ENCODE measurements around the gene CD58. TPM values are rescaled to one million over a fixed set of nuclear protein-coding genes. Genes with fewer than 3 reads are reported as not detected.

CD58 gene
- total RNA-seq, 1 donor from 2014 or later = 15.1 TPM

DNA sequence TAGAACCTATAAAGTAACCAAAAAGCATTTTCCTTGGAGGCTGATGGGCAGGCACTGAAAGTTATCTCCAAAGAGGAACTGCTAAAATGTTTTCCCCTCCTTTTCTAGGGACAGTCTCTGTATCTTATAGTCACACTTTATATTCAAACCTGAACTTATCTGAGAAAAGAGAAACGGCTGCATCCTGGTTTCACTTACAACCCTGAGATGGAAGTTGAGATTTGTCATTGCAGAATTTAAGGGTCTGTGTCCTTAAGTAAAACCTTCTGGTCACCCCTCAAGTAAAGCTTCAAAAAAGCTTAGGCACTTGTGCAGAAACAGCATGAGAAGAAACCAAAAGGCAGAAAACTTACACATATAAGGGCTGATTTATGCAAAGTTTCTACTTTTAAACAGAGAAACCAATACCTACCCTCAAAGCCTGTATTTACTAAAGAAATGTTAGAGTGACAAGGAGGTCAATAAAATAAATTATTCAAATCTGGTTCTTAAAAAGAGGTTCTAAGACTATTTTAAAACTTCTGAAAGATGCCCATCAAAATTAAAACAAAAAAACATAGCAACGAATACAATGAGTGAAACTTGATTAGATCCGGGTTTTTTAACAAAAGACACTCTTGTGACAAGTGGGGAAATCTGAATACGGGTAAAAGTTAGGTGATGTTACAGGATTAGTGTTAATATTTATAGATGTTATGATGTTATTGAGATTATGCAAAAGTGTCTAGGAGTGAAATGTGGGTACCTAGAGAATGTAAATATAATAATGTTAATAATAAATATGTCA lies 9.9 kb downstream of the CD58 start:
- H3K4me1 ChIP-seq (ENCODE audit: control insufficient read depth in 3 of 3, insufficient read depth in 3 of 3, low read length in 3 of 3) = no peaks in the 10 kb centered on the region

DNA sequence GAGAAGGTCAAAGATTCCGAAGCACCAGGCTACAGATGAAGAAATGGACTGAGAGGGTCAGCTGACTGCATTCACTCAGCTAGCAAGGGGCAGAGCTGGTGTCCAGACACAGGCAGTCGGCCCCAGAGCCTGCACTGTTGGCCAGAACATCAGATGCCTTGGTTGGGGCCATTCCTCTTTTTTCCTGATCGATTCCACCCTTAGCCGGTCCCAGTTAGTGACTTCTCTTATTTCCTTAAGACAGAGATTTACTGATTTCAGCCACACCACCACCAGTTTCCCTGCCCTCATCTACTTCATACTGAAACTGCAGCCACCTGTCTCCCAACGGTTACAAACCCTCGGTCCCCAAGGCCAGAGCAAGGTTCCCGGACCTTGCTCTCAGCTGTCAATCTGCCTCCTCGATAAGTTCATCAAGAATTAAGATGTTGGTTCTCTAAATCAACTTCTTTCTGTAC lies 11.5 kb downstream of the CD58 start:
- no peak overlapping the region for H3K27ac ChIP-seq (ENCODE audit: low read depth, low read length)
- no peaks in the 10 kb centered on the region for H3K9me3 ChIP-seq (ENCODE audit: control insufficient read depth in 3 of 3, low read length in 3 of 3)
- H3K4me3 ChIP-seq (ENCODE audit: low read length in 3 of 3) = no peak overlapping the region
- H3K4me1 ChIP-seq (ENCODE audit: control insufficient read depth in 3 of 3, insufficient read depth in 3 of 3, low read length in 3 of 3) = peaks cover 0 to 2% (median 0%) of the 10 kb centered on the region in 3 donors
- H3K27me3 ChIP-seq (ENCODE audit: control insufficient read depth in 3 of 3, insufficient read depth in 3 of 3, low read length in 3 of 3) = no peaks in the 10 kb centered on the region
- H3K36me3 ChIP-seq (ENCODE audit: control insufficient read depth in 3 of 3, insufficient read depth in 3 of 3, low read length in 3 of 3) = peaks cover 0 to 4% (median 0%) of the 10 kb centered on the region in 3 donors
- H3K9ac ChIP-seq (ENCODE audit: low read depth in 1 of 3, low read length in 3 of 3) = no peak overlapping the region

More for the DNA sequence above, 9.9 kb downstream of the CD58 start:
- Histone ChIP-seq H3K4me3 (ENCODE audit: low read length in 3 of 3) (no peak overlapping the region), H3K27me3 (ENCODE audit: control insufficient read depth in 3 of 3, insufficient read depth in 3 of 3, low read length in 3 of 3) (no peaks in the 10 kb centered on the region), H3K9ac (ENCODE audit: low read depth in 1 of 3, low read length in 3 of 3) (no peak overlapping the region), H3K9me3 (ENCODE audit: control insufficient read depth in 3 of 3, low read length in 3 of 3) (no peaks in the 10 kb centered on the region), H3K27ac (ENCODE audit: low read depth, low read length) (no peak overlapping the region), H3K36me3 (ENCODE audit: control insufficient read depth in 3 of 3, insufficient read depth in 3 of 3, low read length in 3 of 3) (peaks cover 0 to 4% (median 0%) of the 10 kb centered on the region in 3 donors)

DNA sequence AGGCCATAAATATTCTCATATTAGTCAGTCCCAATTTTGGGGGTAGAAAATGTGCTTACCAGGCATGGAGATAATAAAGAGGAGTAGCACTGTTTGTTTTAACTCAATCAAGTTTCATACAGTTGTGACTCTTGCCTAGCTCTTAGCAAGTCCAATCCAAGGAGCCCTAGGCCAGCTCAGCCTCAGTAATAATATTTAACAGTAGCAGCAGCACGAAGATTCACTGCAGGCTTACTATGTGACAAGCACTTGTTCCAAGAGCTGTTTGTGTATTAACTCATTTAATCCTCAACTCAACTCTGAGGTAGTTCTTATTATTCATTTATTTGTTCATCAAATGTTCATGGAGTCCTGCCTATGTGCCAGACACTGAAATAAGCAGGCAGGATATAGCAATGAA lies 12.3 kb downstream of the CD58 start:
- Histone ChIP-seq H3K27me3 (ENCODE audit: control insufficient read depth in 3 of 3, insufficient read depth in 3 of 3, low read length in 3 of 3) (no peaks in the 10 kb centered on the region), H3K4me3 (ENCODE audit: low read length in 3 of 3) (no peak overlapping the region), H3K4me1 (ENCODE audit: control insufficient read depth in 3 of 3, insufficient read depth in 3 of 3, low read length in 3 of 3) (peaks cover 0 to 2% (median 0%) of the 10 kb centered on the region in 3 donors), H3K9ac (ENCODE audit: low read depth in 1 of 3, low read length in 3 of 3) (no peak overlapping the region), H3K9me3 (ENCODE audit: control insufficient read depth in 3 of 3, low read length in 3 of 3) (no peaks in the 10 kb centered on the region), H3K36me3 (ENCODE audit: control insufficient read depth in 3 of 3, insufficient read depth in 3 of 3, low read length in 3 of 3) (peaks cover 0 to 4% (median 0%) of the 10 kb centered on the region in 3 donors), H3K27ac (ENCODE audit: low read depth, low read length) (no peak overlapping the region)

DNA sequence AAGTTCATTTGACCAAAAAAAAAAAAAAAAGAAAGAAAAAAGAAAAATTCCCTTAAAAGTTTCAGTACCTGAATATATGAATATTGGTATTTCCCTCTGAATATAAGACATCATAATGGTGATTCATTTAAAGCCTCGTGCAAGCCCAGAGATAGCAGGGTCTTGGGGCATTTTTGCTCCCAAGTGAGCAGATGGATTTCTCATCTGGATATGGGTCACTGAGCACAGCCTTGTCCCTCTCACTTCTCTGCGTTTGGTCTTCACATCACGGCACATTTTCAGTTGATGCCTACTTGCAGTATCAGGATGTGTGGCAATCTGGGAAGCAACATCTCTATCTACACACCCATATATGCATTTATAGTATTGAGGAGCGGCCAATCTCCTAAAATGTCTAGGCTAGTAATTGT lies 12.7 kb downstream of the CD58 start:
- Histone ChIP-seq H3K9me3 (ENCODE audit: control insufficient read depth in 3 of 3, low read length in 3 of 3) (no peaks in the 10 kb centered on the region), H3K9ac (ENCODE audit: low read depth in 1 of 3, low read length in 3 of 3) (no peak overlapping the region), H3K27ac (ENCODE audit: low read depth, low read length) (no peak overlapping the region), H3K27me3 (ENCODE audit: control insufficient read depth in 3 of 3, insufficient read depth in 3 of 3, low read length in 3 of 3) (no peaks in the 10 kb centered on the region), H3K4me3 (ENCODE audit: low read length in 3 of 3) (no peak overlapping the region), H3K36me3 (ENCODE audit: control insufficient read depth in 3 of 3, insufficient read depth in 3 of 3, low read length in 3 of 3) (peaks cover 0 to 4% (median 0%) of the 10 kb centered on the region in 3 donors), H3K4me1 (ENCODE audit: control insufficient read depth in 3 of 3, insufficient read depth in 3 of 3, low read length in 3 of 3) (peaks cover 0 to 2% (median 0%) of the 10 kb centered on the region in 3 donors)

DNA sequence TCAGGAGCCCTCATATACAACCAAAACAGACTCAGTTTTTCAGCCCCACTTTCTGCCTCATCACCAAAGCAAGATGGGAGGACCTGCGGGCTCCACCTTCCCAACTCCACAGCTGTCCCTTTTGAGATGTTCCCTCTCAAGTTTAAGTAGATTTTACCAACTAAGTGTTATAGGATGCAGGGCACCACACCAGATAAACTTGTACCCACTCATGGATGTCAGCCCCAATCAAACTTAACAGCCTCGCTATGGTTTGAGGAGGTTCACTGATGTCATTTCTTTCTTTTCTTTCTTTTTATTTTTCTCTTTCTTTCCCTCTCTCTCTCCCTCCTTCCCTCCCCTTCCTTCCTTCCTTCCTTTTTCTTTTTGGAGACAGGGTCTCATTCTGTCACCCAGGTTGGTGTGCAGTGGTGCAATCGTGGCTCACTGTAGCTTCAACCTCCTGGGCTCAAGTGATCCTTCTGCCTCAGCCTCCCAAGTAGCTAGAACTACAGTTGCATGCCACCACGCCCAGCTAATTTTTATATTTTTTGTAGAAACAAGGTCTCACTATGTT lies 13.4 kb downstream of the CD58 start:
- no peaks in the 10 kb centered on the region for H3K27me3 ChIP-seq (ENCODE audit: control insufficient read depth in 3 of 3, insufficient read depth in 3 of 3, low read length in 3 of 3)
- no peak overlapping the region for H3K27ac ChIP-seq (ENCODE audit: low read depth, low read length)
- no peaks in the 10 kb centered on the region for H3K9me3 ChIP-seq (ENCODE audit: control insufficient read depth in 3 of 3, low read length in 3 of 3)
- H3K9ac ChIP-seq (ENCODE audit: low read depth in 1 of 3, low read length in 3 of 3) = no peak overlapping the region
- peaks cover 0 to 2% (median 0%) of the 10 kb centered on the region in 3 donors for H3K4me1 ChIP-seq (ENCODE audit: control insufficient read depth in 3 of 3, insufficient read depth in 3 of 3, low read length in 3 of 3)
- H3K4me3 ChIP-seq (ENCODE audit: low read length in 3 of 3) = no peak overlapping the region
- H3K36me3 ChIP-seq (ENCODE audit: control insufficient read depth in 3 of 3, insufficient read depth in 3 of 3, low read length in 3 of 3) = peaks cover 0 to 2% (median 0%) of the 10 kb centered on the region in 3 donors

DNA sequence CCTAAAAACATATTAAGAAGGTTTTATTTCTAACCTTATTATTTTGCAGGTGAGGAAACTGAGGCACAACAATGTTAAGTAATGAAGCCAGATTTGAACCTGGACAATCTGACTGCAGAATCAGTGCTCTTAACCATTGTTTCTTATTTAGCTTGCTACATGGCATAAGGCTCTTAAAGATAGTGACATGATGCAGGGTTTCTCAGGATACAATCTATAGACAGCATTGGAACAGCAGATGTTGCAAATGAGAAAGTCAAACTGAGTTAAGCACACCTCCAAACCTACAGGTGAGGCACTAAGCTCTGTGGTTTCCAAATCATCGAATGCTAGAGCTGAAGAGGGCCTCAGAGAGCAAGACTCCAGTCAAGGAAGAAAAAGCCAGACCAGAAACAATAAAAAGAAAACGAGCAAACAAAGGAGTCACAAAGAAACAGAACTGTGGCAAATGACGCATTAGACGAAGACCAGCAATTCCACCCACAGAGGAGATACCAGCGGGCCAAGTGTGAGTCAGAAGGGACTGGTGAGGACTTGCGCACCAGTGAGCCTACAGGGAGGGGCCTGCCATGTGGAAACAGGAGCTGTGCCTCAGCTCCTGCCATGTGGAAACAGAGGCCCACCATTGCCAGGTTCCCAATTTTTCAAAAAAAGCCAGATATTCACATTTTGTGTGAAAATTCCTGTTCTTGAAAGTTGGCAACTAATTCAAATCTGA lies 14.4 kb downstream of the CD58 start:
- Histone ChIP-seq H3K27ac (ENCODE audit: low read depth, low read length) (no peak overlapping the region), H3K4me1 (ENCODE audit: control insufficient read depth in 3 of 3, insufficient read depth in 3 of 3, low read length in 3 of 3) (peaks cover 0 to 2% (median 0%) of the 10 kb centered on the region in 3 donors), H3K4me3 (ENCODE audit: low read length in 3 of 3) (no peak overlapping the region), H3K9me3 (ENCODE audit: control insufficient read depth in 3 of 3, low read length in 3 of 3) (no peaks in the 10 kb centered on the region), H3K27me3 (ENCODE audit: control insufficient read depth in 3 of 3, insufficient read depth in 3 of 3, low read length in 3 of 3) (no peaks in the 10 kb centered on the region), H3K9ac (ENCODE audit: low read depth in 1 of 3, low read length in 3 of 3) (no peak overlapping the region), H3K36me3 (ENCODE audit: control insufficient read depth in 3 of 3, insufficient read depth in 3 of 3, low read length in 3 of 3) (no peaks in the 10 kb centered on the region)

DNA sequence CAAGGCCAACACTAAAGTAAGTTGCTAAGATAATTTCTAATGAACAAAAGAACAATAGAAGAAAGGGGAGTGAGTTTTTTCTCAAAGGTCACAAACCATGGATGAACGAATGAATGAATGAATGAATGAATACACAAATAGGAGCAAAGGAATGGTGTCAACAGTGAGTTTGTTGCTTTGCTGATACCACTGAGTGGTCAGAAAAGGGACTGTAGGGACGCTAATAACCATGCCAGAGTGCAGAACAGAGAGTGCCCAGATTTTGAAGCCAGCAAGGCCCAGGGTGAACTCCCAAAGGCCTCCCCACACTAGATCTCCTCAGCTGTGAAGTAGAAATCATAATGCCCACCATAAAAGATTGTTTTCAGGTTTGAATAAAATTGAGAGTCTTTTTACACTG lies 15.9 kb downstream of the CD58 start:
- H3K9me3 ChIP-seq (ENCODE audit: control insufficient read depth in 3 of 3, low read length in 3 of 3) = no peaks in the 10 kb centered on the region
- H3K4me3 ChIP-seq (ENCODE audit: low read length in 3 of 3) = no peak overlapping the region
- no peaks in the 10 kb centered on the region for H3K27me3 ChIP-seq (ENCODE audit: control insufficient read depth in 3 of 3, insufficient read depth in 3 of 3, low read length in 3 of 3)
- no peak overlapping the region for H3K9ac ChIP-seq (ENCODE audit: low read depth in 1 of 3, low read length in 3 of 3)
- no peaks in the 10 kb centered on the region for H3K36me3 ChIP-seq (ENCODE audit: control insufficient read depth in 3 of 3, insufficient read depth in 3 of 3, low read length in 3 of 3)
- peaks cover 0 to 2% (median 0%) of the 10 kb centered on the region in 3 donors for H3K4me1 ChIP-seq (ENCODE audit: control insufficient read depth in 3 of 3, insufficient read depth in 3 of 3, low read length in 3 of 3)
- H3K27ac ChIP-seq (ENCODE audit: low read depth, low read length) = no peak overlapping the region

DNA sequence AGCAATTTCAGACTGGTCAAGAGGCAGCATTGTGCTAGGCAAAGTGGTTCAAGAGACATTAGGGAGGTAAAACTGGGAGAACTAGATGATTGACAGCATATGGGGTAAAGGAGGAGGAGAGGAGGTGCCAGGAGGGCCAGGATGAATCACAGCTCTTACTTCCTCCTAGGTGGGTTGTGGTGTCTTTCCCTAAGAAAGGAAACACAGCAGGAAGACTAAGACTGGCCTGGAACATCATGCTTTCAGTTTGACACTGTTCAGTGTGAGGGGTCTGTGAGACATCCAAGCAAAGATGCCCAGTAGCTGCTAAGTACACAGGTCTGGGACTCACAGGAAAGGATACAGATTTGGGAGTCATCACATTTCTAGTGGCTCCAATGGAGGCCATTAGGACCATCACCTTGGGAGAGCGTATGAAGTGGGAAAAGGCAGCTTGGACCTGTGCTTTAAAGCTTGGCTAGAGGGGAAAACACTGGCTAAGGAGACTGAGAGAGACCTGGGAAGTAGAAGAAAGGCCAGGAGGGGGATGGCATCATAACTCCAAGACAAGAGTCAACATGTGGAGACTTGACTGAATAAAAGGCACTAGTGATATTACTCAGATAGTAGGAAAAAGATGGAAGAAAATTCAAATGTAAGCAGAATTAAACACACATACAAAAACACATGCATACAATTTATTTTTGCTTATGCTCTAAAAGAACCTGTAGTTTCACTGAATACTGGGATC lies 17.3 kb downstream of the CD58 start:
- no peaks in the 10 kb centered on the region for H3K27me3 ChIP-seq (ENCODE audit: control insufficient read depth in 3 of 3, insufficient read depth in 3 of 3, low read length in 3 of 3)
- H3K36me3 ChIP-seq (ENCODE audit: control insufficient read depth in 3 of 3, insufficient read depth in 3 of 3, low read length in 3 of 3) = no peaks in the 10 kb centered on the region
- no peak overlapping the region for H3K9ac ChIP-seq (ENCODE audit: low read depth in 1 of 3, low read length in 3 of 3)
- H3K4me1 ChIP-seq (ENCODE audit: control insufficient read depth in 3 of 3, insufficient read depth in 3 of 3, low read length in 3 of 3) = peaks cover 0 to 2% (median 0%) of the 10 kb centered on the region in 3 donors
- no peak overlapping the region for H3K4me3 ChIP-seq (ENCODE audit: low read length in 3 of 3)
- H3K9me3 ChIP-seq (ENCODE audit: control insufficient read depth in 3 of 3, low read length in 3 of 3) = no peaks in the 10 kb centered on the region
- H3K27ac ChIP-seq (ENCODE audit: low read depth, low read length) = no peak overlapping the region

DNA sequence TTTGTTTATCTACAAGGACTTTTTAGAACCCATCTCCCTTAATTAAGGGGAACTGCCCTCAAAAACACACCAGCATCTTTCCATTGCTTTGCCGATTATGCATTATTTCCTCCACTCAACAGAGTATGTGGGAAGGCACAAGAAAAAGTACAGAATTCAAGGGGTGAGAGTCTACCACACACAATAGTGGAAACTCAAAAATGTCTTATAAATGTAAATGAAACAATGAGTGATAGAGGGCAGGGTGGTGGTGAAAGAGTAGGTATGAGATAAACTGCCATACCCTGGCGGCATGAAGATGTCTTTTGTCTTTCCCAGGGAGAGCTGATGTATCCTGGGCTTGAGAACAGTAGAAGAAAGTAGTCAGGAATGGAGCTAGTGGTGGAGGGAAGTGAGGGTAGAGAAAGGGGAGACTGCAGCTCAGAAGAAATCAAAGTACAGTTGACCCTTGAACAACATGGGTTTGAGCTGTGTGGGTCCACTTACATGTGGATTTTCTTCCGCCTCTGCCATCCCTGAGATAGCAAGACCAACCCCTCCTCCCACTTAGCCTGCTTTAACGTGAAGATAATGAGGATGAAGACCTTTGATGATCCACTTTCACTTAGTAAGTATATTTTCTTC lies 24.4 kb downstream of the CD58 start:
- Histone ChIP-seq H3K9me3 (ENCODE audit: control insufficient read depth in 3 of 3, low read length in 3 of 3) (no peaks in the 10 kb centered on the region), H3K27me3 (ENCODE audit: control insufficient read depth in 3 of 3, insufficient read depth in 3 of 3, low read length in 3 of 3) (no peaks in the 10 kb centered on the region), H3K4me1 (ENCODE audit: control insufficient read depth in 3 of 3, insufficient read depth in 3 of 3, low read length in 3 of 3) (no peaks in the 10 kb centered on the region), H3K9ac (ENCODE audit: low read depth in 1 of 3, low read length in 3 of 3) (no peak overlapping the region), H3K36me3 (ENCODE audit: control insufficient read depth in 3 of 3, insufficient read depth in 3 of 3, low read length in 3 of 3) (peaks cover 3 to 6% (median 3%) of the 10 kb centered on the region in 3 donors), H3K4me3 (ENCODE audit: low read length in 3 of 3) (no peak overlapping the region), H3K27ac (ENCODE audit: low read depth, low read length) (no peak overlapping the region)
